GM19240 (cell line): ENCODE measurements around the gene PSORS1C1.
A peak's percentile ranks its signal among the peaks of the same experiment; 100 is the strongest.

Source experiments
- DNase-seq: peaks from one replicate; pipeline ENCODE4 v3.0.0; 2011; ENCODE audit warnings: low spot score; ENCODE audit not compliant: insufficient read length

Gene PSORS1C1

DNA sequence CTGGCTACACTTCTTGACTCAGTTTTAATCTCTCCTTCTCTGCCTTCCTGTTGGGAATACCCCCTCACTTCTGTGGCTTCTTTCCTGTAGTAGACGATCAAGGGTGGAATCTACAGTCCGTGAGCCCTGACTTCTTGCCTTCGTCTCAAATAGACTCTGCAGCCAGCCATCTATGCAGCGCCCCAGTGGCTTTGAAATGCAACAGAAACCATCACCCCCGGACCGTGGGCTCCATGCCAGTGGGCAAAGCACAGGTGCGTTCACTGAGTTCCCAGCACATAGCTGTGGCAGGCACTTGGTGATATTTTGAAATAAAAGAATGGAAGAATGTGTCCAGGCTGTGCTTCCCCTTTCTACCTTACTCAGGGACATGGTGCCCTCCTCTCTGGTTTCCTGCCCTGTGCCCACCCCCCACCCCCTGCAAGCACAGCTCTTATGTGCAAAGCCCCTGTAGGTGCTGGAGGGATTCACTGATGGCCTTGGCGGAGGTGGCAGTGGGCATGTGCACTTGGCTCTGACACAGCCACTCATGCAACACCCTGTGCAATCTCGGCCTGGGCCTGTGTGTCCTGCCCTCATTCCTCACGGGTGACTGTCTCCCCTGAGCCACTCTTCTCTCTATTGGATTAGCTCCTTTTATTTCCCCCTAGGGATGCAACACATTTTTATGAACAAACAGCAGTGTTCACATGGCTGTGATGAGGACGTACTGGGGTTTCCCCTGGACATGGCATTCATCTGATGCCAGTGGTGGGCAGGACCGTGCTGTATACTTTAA, 11.2 kb downstream of the PSORS1C1 start:
- DNase-seq, result no peak

DNA sequence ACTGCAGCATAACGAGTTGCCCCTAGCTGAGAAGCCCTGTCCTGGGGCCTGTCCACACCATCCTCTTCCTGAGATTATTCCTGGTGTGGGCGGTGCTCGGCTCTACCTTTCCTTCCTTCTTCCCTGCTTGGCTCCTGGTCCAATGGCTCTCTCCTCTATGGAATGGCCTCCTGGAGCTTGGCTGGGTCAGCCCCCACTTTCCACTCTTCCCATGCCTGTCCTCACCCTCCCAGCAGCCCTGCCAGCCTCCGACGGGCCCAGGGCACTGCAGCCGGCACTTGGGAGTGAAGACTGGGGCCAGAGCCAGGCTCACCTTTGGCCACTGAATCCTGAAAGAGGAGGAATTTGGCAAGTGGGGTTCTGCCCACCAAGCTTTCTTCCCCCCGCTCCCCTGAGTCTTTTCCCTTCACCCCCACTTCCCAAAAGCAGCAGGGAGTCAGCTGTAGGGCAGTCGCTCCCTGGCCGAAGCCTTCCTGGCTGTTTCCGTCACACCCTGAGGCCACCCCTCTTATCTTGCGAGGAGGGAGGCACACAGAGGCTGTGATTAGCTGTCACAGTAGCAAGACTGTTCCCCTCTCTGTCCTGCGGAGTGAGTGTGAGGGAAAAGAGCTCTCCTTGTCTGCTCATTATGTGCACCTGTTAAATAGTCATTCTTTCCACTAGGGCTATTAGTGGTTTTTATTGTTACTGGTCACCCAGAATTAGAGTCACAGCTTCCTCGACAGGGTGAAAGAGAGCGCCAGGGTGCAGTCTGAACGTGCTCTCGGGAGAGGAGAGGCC, 12.0 kb downstream of the PSORS1C1 start:
- DNase-seq, result no peak

DNA sequence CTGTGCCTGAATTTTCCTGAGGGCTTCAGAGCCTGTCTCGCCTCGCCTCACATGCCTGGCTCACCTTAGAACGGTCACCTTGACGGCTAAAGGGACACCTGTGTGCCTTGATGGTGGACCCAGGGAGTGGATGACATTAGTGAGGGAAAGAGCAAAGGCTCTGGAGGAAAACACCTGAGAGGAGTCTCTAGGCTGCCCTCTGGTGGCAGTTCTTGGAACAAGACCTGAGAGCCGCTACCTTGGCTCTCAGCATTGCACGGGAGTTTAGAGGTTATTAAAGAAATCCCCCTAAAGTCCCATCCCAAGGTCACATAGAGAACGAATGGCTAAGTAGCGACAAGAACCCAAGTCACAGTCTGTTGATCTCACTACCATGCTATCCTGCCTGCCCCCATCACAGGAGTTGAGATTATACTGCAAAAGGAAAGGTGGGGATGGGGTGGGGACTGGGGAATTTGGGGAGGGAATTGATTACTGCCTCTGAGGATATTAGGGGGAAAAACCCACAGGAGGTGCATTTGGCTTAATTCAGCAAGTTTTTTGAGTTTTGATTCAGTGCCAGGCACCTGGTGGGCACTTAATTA, 13.6 kb downstream of the PSORS1C1 start:
- peak; percentile 80 for DNase-seq

DNA sequence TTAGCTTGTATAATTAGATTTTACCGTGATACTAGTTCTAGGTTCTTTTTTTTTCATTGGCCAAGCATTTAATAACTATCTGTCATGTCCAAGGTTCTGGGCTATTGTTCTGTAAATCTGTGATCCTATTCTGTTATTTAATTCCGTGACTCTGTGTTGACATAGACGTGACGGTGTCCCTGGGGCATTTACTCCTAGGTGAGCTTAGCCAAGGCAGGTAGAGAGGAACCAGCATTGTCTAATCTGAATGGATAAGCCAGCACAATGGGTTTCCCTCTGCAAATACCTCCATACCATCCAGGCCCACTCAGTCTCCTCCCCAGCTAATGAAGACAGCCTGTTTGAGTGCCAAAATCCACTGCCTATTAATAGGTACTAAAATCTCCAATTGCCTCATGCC, 14.5 kb downstream of the PSORS1C1 start:
- no peak for DNase-seq

DNA sequence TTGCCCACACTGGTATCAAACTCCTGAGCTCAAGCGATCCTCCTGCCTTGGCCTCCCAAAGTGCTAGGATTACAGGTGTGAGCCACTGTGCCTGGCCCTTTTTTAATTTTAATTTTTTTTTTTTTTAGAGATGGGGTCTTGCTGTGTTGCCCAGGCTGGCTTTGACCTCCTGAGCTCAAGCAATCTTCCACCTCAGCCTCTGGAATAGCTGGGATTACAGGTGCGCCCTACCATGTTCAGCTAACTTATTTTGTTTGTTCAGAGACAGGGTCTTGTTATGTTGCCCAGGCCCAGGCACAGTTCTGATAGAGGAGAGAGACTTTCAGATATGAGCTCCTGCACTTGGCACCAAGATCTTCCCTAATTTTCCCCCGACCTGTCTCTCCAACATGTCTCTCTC, 16.2 kb downstream of the PSORS1C1 start:
- DNase-seq, result no peak

DNA sequence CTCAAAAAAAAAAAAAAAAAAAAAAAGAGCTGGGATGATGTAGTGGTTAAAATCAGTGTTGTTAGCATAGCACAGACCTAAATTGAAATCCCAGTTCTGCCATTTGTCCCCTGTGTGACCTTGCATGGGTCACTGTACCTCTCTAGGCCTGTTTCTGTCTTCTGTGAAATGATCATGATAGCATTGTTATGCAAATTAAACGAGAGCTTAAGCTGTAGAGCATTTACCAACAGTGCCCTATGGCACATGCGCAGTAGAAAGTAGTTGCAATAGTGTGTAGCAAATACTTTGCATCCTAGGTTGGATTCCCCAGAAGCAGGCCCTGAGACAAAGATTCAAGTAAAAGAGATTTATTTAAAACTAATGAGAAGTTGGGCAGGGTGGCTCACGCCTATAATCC, 17.0 kb downstream of the PSORS1C1 start:
- no peak for DNase-seq

DNA sequence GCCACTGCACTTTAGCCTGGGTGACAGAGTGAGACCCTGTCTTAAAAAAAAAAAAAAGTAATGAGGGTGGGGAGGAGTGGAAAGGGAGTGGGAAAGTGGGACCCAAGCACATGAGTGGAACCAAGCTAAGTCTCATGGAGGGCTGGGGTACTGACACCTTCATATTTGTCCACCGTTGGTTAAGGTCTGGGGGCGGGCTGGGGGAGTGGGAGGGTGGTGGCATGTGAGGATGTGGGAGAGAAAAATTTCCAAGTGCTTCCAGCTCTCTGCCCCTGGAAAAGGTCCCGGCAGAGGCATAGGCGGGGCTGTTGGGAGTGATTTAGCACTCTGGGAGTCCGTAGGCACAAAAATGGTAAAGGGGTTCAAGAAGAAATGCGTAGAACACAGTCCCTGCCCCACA, 18.2 kb downstream of the PSORS1C1 start:
- DNase-seq, result no peak

DNA sequence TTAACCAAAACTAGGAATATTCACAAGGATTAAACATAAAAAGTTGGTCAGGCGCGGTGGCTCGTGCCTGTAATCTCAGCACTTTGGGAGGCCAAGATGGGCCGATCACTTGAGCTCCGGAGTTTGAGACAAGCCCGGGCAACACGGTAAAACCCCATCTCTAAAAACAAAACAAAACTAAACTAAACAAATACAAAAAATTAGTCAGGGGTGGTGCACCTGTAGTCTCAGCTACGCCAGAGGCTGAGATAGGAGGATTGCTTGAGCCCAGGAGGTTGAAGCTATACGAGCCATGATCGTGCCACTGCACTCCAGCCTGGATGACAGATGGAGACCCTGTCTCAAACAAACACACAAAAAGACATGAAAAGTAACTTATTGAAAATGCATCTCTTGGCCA, 21.1 kb downstream of the PSORS1C1 start:
- DNase-seq, result no peak

DNA sequence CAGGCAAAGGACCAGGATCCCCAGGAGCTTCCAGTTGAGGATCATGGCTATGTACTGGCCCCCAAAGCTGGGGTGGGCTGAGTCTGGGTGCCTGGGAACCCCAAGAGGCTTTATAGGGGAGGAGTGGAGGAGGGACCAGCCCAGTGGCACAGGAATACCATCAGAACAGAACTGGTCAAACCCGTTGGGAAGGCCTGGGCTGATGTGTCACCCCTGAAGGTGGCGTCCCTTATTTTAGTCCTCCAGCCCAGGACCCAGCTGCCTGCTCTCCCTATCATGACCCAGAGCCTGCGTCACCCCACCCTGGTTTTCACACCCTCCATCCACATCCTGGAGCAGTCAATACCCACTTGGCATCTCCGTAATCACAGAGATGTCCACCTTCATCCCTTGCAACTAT, 24.4 kb downstream of the PSORS1C1 start, which contains the start of gene PSORS1C2:
TSS of gene PSORS1C2 (minus strand) at position 85 of the 400 bp plus-strand sequence. CDS start at position 45, 40 bp downstream.
- DNase-seq, result no peak

DNA sequence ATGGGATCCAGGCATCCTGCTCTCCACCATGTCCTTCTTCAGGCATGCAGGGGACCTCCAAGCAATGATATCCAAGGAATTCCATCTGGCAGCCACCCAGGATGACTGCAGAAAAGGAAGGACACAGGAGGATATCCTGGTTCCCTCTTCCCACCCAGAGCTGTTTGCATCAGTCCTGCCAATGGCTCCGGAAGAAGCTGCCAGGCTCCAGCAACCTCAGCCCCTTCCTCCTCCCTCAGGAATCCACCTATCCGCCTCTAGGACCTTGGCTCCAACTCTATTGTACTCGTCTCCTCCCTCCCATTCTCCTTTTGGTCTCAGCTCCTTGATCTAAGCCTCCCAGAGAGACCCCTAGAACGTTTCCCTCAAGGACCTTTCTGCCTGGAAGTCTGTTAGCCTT, 25.0 kb downstream of the PSORS1C1 start:
- no peak for DNase-seq

DNA sequence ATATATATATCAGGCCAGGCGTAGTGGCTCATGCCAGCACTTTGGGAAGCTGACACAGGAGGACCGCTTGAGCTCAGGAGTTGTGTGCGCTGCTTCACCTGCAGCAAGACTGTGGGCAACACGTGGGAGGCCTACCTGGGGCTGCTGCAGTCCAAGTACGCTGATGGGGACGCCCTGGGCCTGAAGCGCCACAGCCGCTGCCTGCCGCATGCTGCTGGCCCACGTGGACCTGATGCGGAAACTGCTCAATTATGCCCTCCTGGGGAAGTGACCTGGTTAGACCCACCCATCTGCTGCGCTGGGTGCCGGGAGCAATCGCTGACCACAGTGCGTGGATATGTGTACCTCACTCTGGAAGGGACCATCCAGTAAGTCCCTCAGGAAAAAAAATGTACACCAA, 26.0 kb downstream of the PSORS1C1 start:
- no peak for DNase-seq

DNA sequence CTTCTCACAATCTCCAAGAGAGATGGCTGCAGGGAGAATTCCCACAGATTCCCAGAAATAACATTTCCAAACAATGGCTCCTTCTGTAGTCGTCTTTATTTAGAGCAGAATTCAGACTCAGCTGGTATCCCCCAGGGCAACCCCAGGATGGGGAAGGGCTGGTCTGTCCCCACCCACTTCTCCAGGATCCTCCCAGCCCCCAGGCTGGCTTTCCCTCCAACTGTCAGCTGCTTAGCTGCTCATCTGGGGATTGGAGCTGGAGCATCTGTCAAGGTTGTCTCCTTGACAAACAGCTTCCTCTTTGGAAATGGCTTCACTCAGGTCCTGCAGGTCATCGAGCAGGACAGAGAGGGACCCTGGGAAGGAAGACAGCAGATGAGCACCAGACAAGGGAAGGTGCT, 27.8 kb downstream of the PSORS1C1 start:
- DNase-seq, result no peak

DNA sequence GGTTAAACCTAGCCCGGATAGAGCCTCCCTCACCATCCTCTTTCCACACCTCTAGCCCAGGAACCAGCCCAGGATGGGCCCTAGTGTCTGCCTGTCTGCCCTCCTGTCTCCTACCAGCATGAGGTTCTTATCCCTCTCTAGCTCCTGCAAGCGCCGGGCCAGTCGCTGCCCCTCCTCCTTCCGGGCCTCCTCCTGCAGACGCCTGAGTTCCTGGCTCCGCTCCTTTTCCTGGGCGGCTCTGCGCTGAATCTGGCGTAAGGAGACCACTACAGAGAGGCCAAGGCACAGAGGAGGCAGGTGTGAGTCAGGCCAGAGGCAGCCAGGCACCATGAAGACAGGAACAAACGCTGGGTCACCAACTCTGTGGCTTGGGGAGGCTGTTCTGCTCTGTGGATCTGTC, 28.5 kb downstream of the PSORS1C1 start:
- DNase-seq, result no peak

DNA sequence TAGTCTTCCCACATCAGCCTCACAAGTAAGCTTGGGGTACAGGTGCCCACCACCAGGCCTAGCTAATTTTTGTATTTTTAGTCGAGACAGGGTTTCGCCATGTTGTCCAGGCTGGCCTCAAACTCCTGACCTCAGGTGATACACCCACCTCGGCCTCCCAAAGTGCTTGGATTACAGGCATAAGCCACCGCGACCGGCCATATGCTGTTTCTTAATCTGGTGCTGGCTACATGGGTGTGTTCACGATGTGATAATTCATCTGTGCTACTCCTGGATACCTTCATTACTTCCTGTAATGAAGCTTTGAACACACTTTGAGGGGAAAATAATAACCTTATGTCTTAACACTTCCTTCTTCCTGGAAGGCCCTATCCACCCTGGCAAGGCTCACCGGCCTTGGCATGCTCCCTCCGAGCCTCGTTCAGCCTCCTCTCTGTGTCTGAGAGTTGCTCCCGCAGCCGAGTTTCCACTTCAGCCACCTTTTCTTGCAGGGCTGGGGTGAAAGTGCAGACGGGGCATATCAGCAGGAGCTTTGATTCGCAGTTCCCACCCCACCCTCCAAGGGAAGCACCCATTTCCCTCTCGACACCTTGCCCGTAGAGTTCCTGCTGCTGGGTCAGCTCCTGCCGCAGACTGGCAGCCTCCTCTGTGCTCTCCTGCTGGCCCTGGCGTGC, 29.8 kb downstream of the PSORS1C1 start:
- DNase-seq, result no peak

DNA sequence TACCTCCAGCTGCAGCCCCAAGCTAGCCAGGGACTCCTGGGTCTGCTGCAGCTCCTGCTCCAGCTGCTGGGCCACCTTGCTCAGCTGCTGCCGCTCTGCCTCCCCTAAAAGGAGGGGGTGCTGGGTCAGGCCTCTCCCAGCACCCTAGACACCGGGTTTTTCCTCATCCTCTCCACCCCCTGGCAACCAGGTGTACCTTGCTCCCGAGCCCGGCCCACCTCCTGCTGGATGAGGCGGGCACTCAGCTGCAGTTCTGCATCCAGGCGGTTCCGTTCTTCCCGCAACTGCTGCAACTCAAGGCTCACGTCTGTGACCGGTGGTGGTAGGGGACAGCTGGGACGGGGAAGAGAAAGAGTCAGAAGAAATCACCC, 30.4 kb downstream of the PSORS1C1 start:
- no peak for DNase-seq

DNA sequence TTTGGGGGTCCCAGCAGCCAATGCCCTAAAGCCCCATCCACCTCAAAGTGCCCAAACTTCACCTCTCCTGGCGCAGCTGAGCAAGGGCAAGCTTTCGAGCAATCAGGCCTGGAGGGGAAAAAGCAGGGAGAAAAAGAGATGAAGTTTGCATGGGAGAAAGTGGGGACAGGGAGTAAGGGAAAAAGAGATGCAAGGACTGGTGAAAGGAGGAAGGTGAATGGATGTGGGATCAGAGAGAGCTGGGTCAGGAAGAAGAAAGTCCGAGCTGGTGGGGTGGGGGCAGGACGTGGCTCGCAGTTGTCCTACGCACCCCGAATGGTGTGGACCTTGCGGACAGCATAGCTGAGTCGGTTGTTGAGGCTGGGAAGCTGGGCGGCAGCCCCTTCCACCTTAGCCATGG, 30.8 kb downstream of the PSORS1C1 start:
- DNase-seq, result no peak

DNA sequence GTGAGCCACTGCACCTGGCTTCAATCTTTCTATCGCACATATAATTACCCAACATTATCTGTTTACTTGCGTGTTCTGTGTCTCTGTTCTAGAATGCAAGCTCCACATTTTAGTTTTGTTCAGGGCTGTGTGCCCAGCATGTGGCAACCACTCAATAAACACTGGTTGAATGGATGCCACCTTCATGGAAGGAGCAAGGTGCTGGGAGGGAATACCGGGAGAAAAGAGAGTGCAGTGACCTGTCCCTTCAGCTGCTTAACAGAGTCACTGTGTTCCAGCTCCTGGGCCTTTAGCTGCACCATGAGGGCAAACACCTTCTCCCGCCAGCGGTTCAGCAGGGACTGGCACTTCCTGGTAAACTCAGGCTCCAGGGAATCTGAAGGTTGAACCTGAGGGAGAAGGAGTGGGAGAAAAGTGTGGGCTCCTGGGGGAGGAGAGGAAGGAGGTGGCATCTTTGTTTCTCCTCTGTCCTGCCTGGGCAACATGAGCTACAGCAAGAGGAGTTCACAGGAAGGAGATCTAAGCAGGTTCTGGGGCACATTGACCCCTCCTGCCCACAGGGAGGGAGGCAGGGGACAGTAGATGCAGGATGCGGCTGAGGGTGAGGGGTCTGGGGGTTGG, 35.3 kb downstream of the PSORS1C1 start:
- no peak for DNase-seq

DNA sequence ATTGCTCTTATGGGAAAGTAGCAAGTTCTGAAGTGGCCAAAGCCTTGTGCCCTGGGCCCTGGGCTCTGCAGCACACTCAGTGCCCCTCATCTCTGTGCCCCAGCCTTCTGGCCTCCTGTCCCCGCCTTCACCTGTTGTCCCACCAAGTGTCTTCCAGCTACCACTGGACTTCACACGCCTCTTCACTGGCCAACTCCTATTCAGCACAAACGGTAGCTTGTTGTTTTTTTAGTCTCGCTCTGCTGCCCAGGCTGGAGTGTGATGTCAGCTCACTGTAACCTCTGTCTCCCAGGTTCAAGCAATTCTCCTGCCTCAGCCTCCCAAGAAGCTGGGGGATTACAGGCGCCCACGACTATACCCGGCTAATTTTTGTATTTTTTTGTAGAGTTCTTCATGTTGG, 38.2 kb downstream of the PSORS1C1 start:
- DNase-seq, result no peak

DNA sequence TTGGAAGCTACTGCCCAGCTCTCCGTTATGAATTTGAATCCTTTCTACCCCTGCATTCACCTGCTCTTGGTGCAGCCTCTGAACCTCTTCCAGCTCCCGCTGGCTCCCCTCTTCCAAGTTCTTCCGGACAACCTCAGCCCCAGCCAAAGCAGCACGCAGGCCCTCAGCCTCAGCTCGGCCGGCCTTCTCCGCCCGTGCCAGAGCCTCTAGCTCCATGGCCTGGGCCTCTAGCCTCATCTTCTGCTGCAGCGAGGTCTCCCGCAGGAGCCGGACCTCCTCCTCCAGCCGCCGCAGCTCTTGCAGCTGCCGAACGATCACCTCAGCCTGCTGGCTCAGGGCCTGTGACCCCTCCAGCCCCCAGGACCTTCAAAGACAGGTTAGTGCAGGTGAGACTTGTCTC, 39.8 kb downstream of the PSORS1C1 start:
- DNase-seq, result no peak

DNA sequence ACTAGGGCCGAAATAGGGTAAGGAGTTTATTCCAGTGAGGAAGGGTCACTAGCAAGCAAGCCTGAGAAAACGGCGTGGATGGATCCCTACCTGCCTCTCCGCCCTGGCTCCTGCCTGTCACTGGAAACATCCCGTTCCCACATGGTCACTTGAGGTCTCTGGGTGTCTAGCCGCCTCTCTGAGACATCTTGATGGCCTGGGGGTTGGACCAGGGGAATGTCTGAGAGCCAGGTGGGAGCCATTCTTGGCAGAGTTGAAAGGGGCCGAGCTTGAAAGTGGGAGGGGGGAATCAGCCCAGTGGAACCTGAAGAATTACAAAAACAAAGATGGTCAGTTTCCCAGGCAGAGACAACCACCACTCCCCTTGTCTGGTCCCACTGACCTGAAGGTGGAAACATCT, 42.0 kb downstream of the PSORS1C1 start:
- no peak for DNase-seq

DNA sequence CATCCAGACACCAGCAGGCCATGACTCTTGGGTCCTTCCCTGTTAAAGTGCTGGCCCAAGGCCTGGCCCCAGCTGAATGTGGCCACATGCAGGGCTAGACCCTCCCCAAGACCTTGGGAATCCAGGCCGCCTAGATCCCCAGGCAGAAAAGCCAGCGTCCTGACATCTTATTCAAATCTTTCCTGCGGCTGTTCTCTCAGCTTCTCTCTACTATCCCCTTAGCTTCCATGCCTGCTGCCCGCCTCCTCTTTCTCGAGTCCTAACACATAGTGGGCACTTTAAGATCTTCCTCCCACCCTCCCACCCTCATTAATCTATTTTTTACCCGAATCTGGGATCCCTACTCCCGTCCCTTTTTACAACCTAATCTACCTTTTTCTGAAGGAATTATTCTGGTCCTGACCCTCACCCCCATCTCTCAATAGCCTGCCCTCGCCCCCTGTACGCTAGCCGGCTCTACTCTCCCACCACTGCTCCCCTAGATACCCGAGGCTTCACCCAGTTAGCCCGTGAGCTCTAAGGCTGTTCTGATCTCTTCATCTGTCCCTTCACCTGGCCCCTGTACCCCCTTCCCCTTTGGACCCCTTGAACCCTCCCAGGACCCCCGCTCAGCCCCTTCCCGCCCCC, 43.0 kb downstream of the PSORS1C1 start, which contains the start of gene CCHCR1:
TSS of gene CCHCR1 (minus strand) at position 290 of the 627 bp plus-strand sequence. CDS start at position 88, 202 bp downstream.
- DNase-seq, result no peak
